PC-3 (cell line): ENCODE measurements around the gene CAMKK2. TPM values are rescaled to one million over a fixed set of nuclear protein-coding genes. Genes with fewer than 3 reads are reported as not detected.
"Not testable (repeated sequence)": the region's sequence is repeated elsewhere in the genome, so short reads cannot be mapped to it uniquely, and the experiment has no call there.

ENCODE experiments used
- ATAC-seq: fragments of 200-7000 bp; cut with Tn5 transposase; 2 replicates; pipeline ENCODE4 v1.9.1; 2020; ENCODE audit warnings: mild to moderate bottlenecking, moderate library complexity
- BruUV-seq: library from RNA; stranded (reverse); fragments of 400-500 nt; replicated peaks from 2 replicates; lab custom pipeline; 2021; lab: Mats Ljungman, UMichigan
- CTCF ChIA-PET: fragments of 300-600 bp; sonication (Branson Sonifier 250); formaldehyde crosslinking; loops from one replicate; lab custom pipeline; 2022; ENCODE audit warnings: antibody characterized with exemption; lab: Charles Lee
- POLR2A ChIA-PET: fragments of 300-600 bp; sonication (Branson Sonifier 250); formaldehyde crosslinking; loops from one replicate; lab custom pipeline; 2022; ENCODE audit warnings: antibody characterized with exemption; ENCODE audit not compliant: unreplicated experiment; lab: Charles Lee
- DNase-seq: peaks from one replicate; pipeline ENCODE4 v3.0.0-alpha.2; 2015
- H2AFZ ChIP-seq: fragments of 300-600 bp; sonication (generic); 2 replicates; pipeline ENCODE4 v1.6.0; 2016; ENCODE audit warnings: antibody characterized with exemption, low read length
- H3F3A ChIP-seq: fragments of 300-600 bp; sonication (generic); one replicate; pipeline ENCODE4 v1.6.0; 2017; ENCODE audit warnings: antibody characterized with exemption, low read length, control low read depth, mild to moderate bottlenecking; ENCODE audit not compliant: unreplicated experiment
- H3K27ac ChIP-seq: fragments of 300-600 bp; sonication (generic); 2 replicates; pipeline ENCODE4 v1.5.1; 2016; ENCODE audit warnings: mild to moderate bottlenecking, low read length
- H3K27me3 ChIP-seq: fragments of 300-600 bp; sonication (generic); 2 replicates; pipeline ENCODE4 v1.6.1; 2016; ENCODE audit warnings: low read length, mixed read lengths
- H3K36me3 ChIP-seq: fragments of 300-600 bp; sonication (generic); 2 replicates; pipeline ENCODE4 v1.6.1; 2016; ENCODE audit warnings: low read depth, mixed run types, low read length, mixed read lengths
- H3K4me1 ChIP-seq: fragments of 300-600 bp; sonication (generic); 2 replicates; pipeline ENCODE4 v1.5.1; 2016; ENCODE audit warnings: low read length; ENCODE audit not compliant: insufficient read depth
- H3K4me2 ChIP-seq: fragments of 300-600 bp; sonication (generic); 2 replicates; pipeline ENCODE4 v1.6.0; 2016; ENCODE audit warnings: low read length
- H3K4me3 ChIP-seq: fragments of 300-600 bp; sonication (generic); 2 replicates; pipeline ENCODE4 v1.5.1; 2016; ENCODE audit warnings: mild to moderate bottlenecking, low read length, mixed read lengths
- H3K79me2 ChIP-seq: fragments of 300-600 bp; sonication (generic); 2 replicates; pipeline ENCODE4 v1.6.1; 2017; ENCODE audit warnings: low read length, mixed read lengths
- H3K9ac ChIP-seq: fragments of 300-600 bp; sonication (generic); 2 replicates; pipeline ENCODE4 v1.6.0; 2016; ENCODE audit warnings: mild to moderate bottlenecking, low read length
- H3K9me2 ChIP-seq: fragments of 300-600 bp; sonication (generic); replicated peaks from 2 replicates; pipeline ENCODE4 v1.6.1; 2016; ENCODE audit warnings: mixed run types, low read length, mixed read lengths
- H3K9me3 ChIP-seq: fragments of 300-600 bp; sonication (generic); 2 replicates; pipeline ENCODE4 v1.6.1; 2016; ENCODE audit warnings: low read length, mixed read lengths
- H4K20me1 ChIP-seq: fragments of 300-600 bp; sonication (generic); 2 replicates; pipeline ENCODE4 v1.6.1; 2016; ENCODE audit warnings: low read length, mixed read lengths
- CTCF ChIP-seq: fragments of 300-600 bp; sonication (generic); conservative IDR thresholded peaks from 2 replicates; pipeline ENCODE4 v1.5.1; 2017; ENCODE audit warnings: antibody characterized with exemption, low read depth, mild to moderate bottlenecking, low read length
- EZH2 ChIP-seq: fragments of 300-600 bp; sonication (generic); IDR thresholded peaks from one replicate; pipeline ENCODE4 v1.6.1; 2017; ENCODE audit warnings: antibody characterized with exemption, mild to moderate bottlenecking, low read length; ENCODE audit not compliant: unreplicated experiment
- EZH2phosphoT487 ChIP-seq: fragments of 300-600 bp; sonication (generic); IDR thresholded peaks from 2 replicates; pipeline ENCODE4 v1.6.1; 2018; ENCODE audit warnings: mild to moderate bottlenecking, antibody characterized with exemption, low read length, borderline replicate concordance
- intact Hi-C: fragments of 100-400 bp; cut with micrococcal nuclease; formaldehyde crosslinking; loops from 2 replicates; pipeline ENCODE4 v1.9.0; 2023
- total RNA-seq: library from RNA; depleted of rRNA; stranded (reverse); fragments of >200 nt; gene quantifications from 2 replicates; pipeline ENCODE4 v1.2.3, GENCODE V29; 2014

Gene CAMKK2
- total RNA-seq, 1 experiment from 2014 or later, result 26.5 TPM

- ATAC-seq, result peak; percentile 20
- DNase-seq, result peak; percentile 24
- POLR2A ChIA-PET, result interaction anchor here (0.6 kb wide), 1 partner anchor 364 kb away, joined by 4 read pairs; no protein-coding TSS in a partner anchor
- Histone ChIP-seq H3K4me2 (peak overlapping the region; percentile 39; the same call in 1 of the 2 replicates), H3K4me1 (peaks cover 11% of the 10 kb centered on the region), H2AFZ (peak overlapping the region; percentile 40; the same call in 1 of the 2 replicates), H3K27me3 (no peaks in the 10 kb centered on the region), H3K4me3 (no peak overlapping the region), H3K9me2 (no peaks in the 10 kb centered on the region), H3K36me3 (no peaks in the 10 kb centered on the region), H3K9me3 (no peaks in the 10 kb centered on the region), H3K9ac (no peak overlapping the region), H3F3A (no peaks in the 10 kb centered on the region), H3K27ac (no peak overlapping the region), H4K20me1 (no peaks in the 10 kb centered on the region), H3K79me2 (no peaks in the 10 kb centered on the region)
- CTCF ChIA-PET, result no interaction called here
- no TSS peak for BruUV-seq
- intact Hi-C loops, result no loop called here
- TF ChIP-seq CTCF (no peak), EZH2phosphoT487 (no peak), EZH2 (no peak)
Measured at GRCh38 chr12:121301876-121302275, 5.4 kb upstream of the CAMKK2 start.

- Histone ChIP-seq H3F3A (no peaks in the 10 kb centered on the region), H3K9me3 (no peaks in the 10 kb centered on the region), H3K27ac (no peak overlapping the region), H3K4me3 (no peak overlapping the region), H3K27me3 (no peaks in the 10 kb centered on the region), H3K4me2 (no peak overlapping the region), H3K79me2 (peaks cover 12% of the 10 kb centered on the region), H4K20me1 (no peaks in the 10 kb centered on the region), H3K9ac (no peak overlapping the region), H3K36me3 (no peaks in the 10 kb centered on the region), H3K9me2 (no peaks in the 10 kb centered on the region), H2AFZ (no peak overlapping the region), H3K4me1 (peaks cover 13% of the 10 kb centered on the region)
- DNase-seq (no peak), ATAC-seq (no peak)
- intact Hi-C loops, result no loop called here
- TF ChIP-seq EZH2phosphoT487 (no peak), EZH2 (no peak), CTCF (no peak)
- ChIA-PET POLR2A (interaction anchor here (0.5 kb wide), 1 partner anchor 11 kb away, joined by 5 read pairs; no protein-coding TSS in a partner anchor), CTCF (no interaction called here)
- BruUV-seq, result no TSS peak
Measured at GRCh38 chr12:121300083-121300819, 3.7 kb upstream of the CAMKK2 start.

- BruUV-seq, result no TSS peak
- no peaks in the 10 kb centered on the region for H3K27me3 ChIP-seq
- no peaks in the 10 kb centered on the region for H3K9me3 ChIP-seq
- no peak overlapping the region for H3K27ac ChIP-seq
- no peak overlapping the region for H3K9ac ChIP-seq
- no peak overlapping the region for H3K4me2 ChIP-seq
- H4K20me1 ChIP-seq, result peaks cover under 1% of the 10 kb centered on the region; the same call in 1 of the 2 replicates
- peaks cover 16% of the 10 kb centered on the region for H3K4me1 ChIP-seq
- H3F3A ChIP-seq, result no peaks in the 10 kb centered on the region
- ATAC-seq (no peak), DNase-seq (no peak)
- no peaks in the 10 kb centered on the region for H3K9me2 ChIP-seq
- no peak overlapping the region for H2AFZ ChIP-seq
- CTCF ChIA-PET, result no interaction called here
- TF ChIP-seq EZH2phosphoT487 (no peak), EZH2 (no peak), CTCF (no peak)
- POLR2A ChIA-PET, result interaction anchor here (0.5 kb wide), 1 partner anchor 11 kb away, joined by 5 read pairs; no protein-coding TSS in a partner anchor
- intact Hi-C loops, result no loop called here
- H3K79me2 ChIP-seq, result peaks cover 18% of the 10 kb centered on the region
- H3K36me3 ChIP-seq, result no peaks in the 10 kb centered on the region
- H3K4me3 ChIP-seq, result no peak overlapping the region
Measured at GRCh38 chr12:121299662-121300061, 3.2 kb upstream of the CAMKK2 start.

GRCh38 chr12:121298411-121298810 lies 1.9 kb upstream of the CAMKK2 start:
- H3K4me2 ChIP-seq, CTCF ChIA-PET, DNase-seq, H2AFZ ChIP-seq, H3K9me2 ChIP-seq, H3K9ac ChIP-seq, H4K20me1 ChIP-seq, H3F3A ChIP-seq, H3K4me3 ChIP-seq, BruUV-seq, H3K27ac ChIP-seq, H3K36me3 ChIP-seq, ATAC-seq, H3K9me3 ChIP-seq, H3K27me3 ChIP-seq, POLR2A ChIA-PET, intact Hi-C loops: not testable (repeated sequence)
- Histone ChIP-seq H3K4me1 (peaks cover 16% of the 10 kb centered on the region), H3K79me2 (peaks cover 30% of the 10 kb centered on the region)
